HepG2 (cell line): ENCODE data around the gene MICALL2. TPM values are rescaled to one million over a fixed set of nuclear protein-coding genes. Genes with fewer than 3 reads are reported as not detected.

Source experiments
- ADNP ChIP-seq: sonication (generic); formaldehyde crosslinking; IDR thresholded peaks from 2 replicates; pipeline ENCODE4 v1.4.0; 2020; ENCODE audit warnings: missing genetic modification reagents
- BRD4 ChIP-seq: sonication (generic); formaldehyde crosslinking; IDR thresholded peaks from 2 replicates; pipeline ENCODE4 v1.4.0; 2020; ENCODE audit warnings: missing genetic modification reagents
- CEBPG ChIP-seq: IDR thresholded peaks from 2 replicates; pipeline ENCODE4 v1.6.1; 2016
- HNF4A ChIP-seq: sonication (generic); formaldehyde crosslinking; IDR thresholded peaks from 2 replicates; pipeline ENCODE4 v1.4.0; 2020; ENCODE audit warnings: missing genetic modification reagents
- IRF2 ChIP-seq: IDR thresholded peaks from 2 replicates; pipeline ENCODE4 v1.6.1; 2018; ENCODE audit warnings: missing genetic modification reagents, missing compliant biosample characterization
- KLF15 ChIP-seq: sonication (generic); formaldehyde crosslinking; IDR thresholded peaks from 2 replicates; pipeline ENCODE4 v1.8.1; 2023; ENCODE audit warnings: borderline replicate concordance, mild to moderate bottlenecking, inconsistent platforms, missing genetic modification reagents, mixed read lengths
- MAFF ChIP-seq: IDR thresholded peaks from 2 replicates; pipeline ENCODE4 v1.6.1; 2011; ENCODE audit warnings: low read depth, low read length, improper control_type of control experiment
- REXO4 ChIP-seq: sonication (generic); formaldehyde crosslinking; IDR thresholded peaks from 2 replicates; pipeline ENCODE4 v1.8.0; 2022; ENCODE audit warnings: missing genetic modification reagents, mild to moderate bottlenecking, borderline replicate concordance
- THAP11 ChIP-seq: IDR thresholded peaks from 2 replicates; pipeline ENCODE4 v1.6.1; 2016; ENCODE audit warnings: missing biosample characterization, missing genetic modification reagents
- ZFP36 ChIP-seq: fragments of 150-350 bp; IDR thresholded peaks from 2 replicates; pipeline ENCODE4 v1.6.1; 2018; ENCODE audit warnings: borderline replicate concordance, low read length, low read depth; ENCODE audit not compliant: partially characterized antibody
- ZNF232 ChIP-seq: sonication (generic); formaldehyde crosslinking; IDR thresholded peaks from 2 replicates; pipeline ENCODE4 v1.4.0; 2020; ENCODE audit warnings: missing genetic modification reagents, borderline replicate concordance
- ZNF432 ChIP-seq: sonication (generic); formaldehyde crosslinking; IDR thresholded peaks from 2 replicates; pipeline ENCODE4 v1.5.0; 2020; ENCODE audit warnings: missing genetic modification reagents, mild to moderate bottlenecking, borderline replicate concordance
- ZNF564 ChIP-seq: sonication (generic); formaldehyde crosslinking; IDR thresholded peaks from 2 replicates; pipeline ENCODE4 v1.8.1; 2023; ENCODE audit warnings: mild to moderate bottlenecking, missing genetic modification reagents
- ZNF572 ChIP-seq: sonication (generic); formaldehyde crosslinking; IDR thresholded peaks from 2 replicates; pipeline ENCODE4 v1.5.1; 2020; ENCODE audit warnings: mild to moderate bottlenecking, missing genetic modification reagents
- ZNF749 ChIP-seq: sonication (generic); formaldehyde crosslinking; IDR thresholded peaks from 2 replicates; pipeline ENCODE4 v1.8.0; 2022; ENCODE audit warnings: mild to moderate bottlenecking, missing genetic modification reagents, moderate library complexity, borderline replicate concordance
- ZNF772 ChIP-seq: sonication (generic); formaldehyde crosslinking; IDR thresholded peaks from 2 replicates; pipeline ENCODE4 v1.5.0; 2020; ENCODE audit warnings: mild to moderate bottlenecking, missing genetic modification reagents
- ZNF781 ChIP-seq: sonication (generic); formaldehyde crosslinking; IDR thresholded peaks from 2 replicates; pipeline ENCODE4 v1.5.1; 2020; ENCODE audit warnings: borderline replicate concordance, mild to moderate bottlenecking, missing genetic modification reagents; ENCODE audit errors: not compliant biosample characterization
- polyA plus RNA-seq, 8 experiments: library from polyadenylated mRNA; depleted of rRNA in 3 of 8; stranded (reverse) in 7 of 8; unstranded in 1 of 8; fragments of >200 nt; fragmentation: Illumina TruSeq in 4 of 8; extraction: Trizol in 4 of 8; gene quantifications; 2 replicates each; pipeline versions ENCODE4 v1.2.1 to v1.2.3, GENCODE V29; 2011 to 2016; ENCODE audit warnings: low read depth in 4 of 8, missing spikeins in 1 of 8, mixed read lengths in 1 of 8; ENCODE audit not compliant: insufficient read depth in 1 of 8
- total RNA-seq, 5 experiments: library from RNA; depleted of rRNA; stranded (reverse); fragments of >200 nt; fragmentation: Illumina TruSeq; extraction: Trizol; gene quantifications; 2 replicates each; pipeline ENCODE4 v1.2.3, GENCODE V29; 2016; ENCODE audit warnings: low read depth in 1 of 5
- TF ChIP-seq, protein P1 (sequence below): sonication (generic); formaldehyde crosslinking; conservative IDR thresholded peaks from 2 replicates; pipeline ENCODE4 v1.8.0; 2022; ENCODE audit warnings: low read depth, missing genetic modification reagents
- TF ChIP-seq, protein P2 (sequence below): sonication (generic); formaldehyde crosslinking; IDR thresholded peaks from 2 replicates; pipeline ENCODE4 v1.5.0; 2020; ENCODE audit warnings: mild to moderate bottlenecking, missing genetic modification reagents, borderline replicate concordance
- TF ChIP-seq, protein P3 (sequence below): sonication (generic); formaldehyde crosslinking; IDR thresholded peaks from 2 replicates; pipeline ENCODE4 v1.8.0; 2022; ENCODE audit warnings: mild to moderate bottlenecking, missing genetic modification reagents; ENCODE audit not compliant: insufficient replicate concordance

The MICALL2 gene
- total and polyA plus RNA-seq, 2 of the 13 experiments (the other 11 are each of a cell fraction or from before 2014, with no cell fraction given) = 5.8 to 12.4 TPM

DNA sequence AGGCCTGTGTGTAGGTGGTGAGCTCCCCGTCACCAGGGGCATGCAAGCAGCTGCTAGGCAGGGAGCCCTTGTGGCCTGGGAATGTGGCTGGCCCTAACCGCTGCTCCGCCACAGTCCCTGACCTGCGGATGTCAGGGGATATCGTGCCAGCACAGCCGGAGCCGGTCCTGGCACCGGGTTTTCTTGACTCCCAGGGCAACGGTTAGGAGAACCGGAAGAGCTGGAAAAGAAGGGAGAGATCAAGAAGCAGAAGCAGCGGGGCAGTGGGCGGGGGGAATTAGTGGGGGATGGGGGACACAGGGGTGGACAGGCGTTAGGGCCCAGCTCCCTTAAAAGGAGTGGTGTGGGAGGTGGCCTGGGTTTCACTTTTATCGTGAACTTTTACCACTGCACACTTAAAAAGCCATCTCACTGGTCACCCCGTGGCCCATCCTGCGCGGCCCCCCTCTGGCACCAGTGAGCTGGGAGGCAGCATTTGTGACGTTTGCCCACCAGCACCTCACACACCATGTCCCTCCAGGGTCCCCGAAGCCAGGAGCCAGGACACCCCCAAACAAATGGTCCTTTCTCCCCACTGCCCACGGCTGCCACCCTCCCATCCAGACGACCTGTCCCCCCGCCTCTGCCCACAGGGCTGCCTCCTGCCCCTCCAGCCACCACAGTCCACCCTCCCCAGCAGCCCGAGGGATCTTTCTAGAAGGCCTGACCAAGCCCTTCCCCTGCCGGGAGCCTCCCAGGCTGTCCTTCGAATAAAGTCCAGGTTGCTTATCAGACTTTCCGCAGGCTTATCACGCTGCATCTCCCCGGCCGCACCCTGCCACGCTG lies 1.8 kb upstream of the MICALL2 start (continued):
- TF ChIP-seq, protein P1, sequence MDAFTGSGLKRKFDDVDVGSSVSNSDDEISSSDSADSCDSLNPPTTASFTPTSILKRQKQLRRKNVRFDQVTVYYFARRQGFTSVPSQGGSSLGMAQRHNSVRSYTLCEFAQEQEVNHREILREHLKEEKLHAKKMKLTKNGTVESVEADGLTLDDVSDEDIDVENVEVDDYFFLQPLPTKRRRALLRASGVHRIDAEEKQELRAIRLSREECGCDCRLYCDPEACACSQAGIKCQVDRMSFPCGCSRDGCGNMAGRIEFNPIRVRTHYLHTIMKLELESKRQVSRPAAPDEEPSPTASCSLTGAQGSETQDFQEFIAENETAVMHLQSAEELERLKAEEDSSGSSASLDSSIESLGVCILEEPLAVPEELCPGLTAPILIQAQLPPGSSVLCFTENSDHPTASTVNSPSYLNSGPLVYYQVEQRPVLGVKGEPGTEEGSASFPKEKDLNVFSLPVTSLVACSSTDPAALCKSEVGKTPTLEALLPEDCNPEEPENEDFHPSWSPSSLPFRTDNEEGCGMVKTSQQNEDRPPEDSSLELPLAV (CRISPR knock-in tag) = no peak
- TF ChIP-seq ZNF432 (CRISPR knock-in tag) (no peak), THAP11 (CRISPR knock-in tag) (0 out of 2 replicates have a peak, but pooled peaks have one; percentile 4), ZNF564 (CRISPR knock-in tag) (0 out of 2 replicates have a peak, but pooled peaks have one; percentile 25), MAFF (no peak), HNF4A (CRISPR knock-in tag) (peak; percentile 46; the same call in 1 of the 2 replicates), CEBPG (no peak), REXO4 (CRISPR knock-in tag) (no peak), ZNF572 (CRISPR knock-in tag) (no peak), ZNF749 (CRISPR knock-in tag) (no peak), BRD4 (CRISPR knock-in tag) (peak; percentile 60; the same call in 1 of the 2 replicates), KLF15 (CRISPR knock-in tag) (no peak), ZNF772 (CRISPR knock-in tag) (peak; percentile 88; the same call in 1 of the 2 replicates), ZNF781 (CRISPR knock-in tag) (no peak), ADNP (CRISPR knock-in tag) (peak; percentile 100), ZNF232 (no peak), IRF2 (CRISPR knock-in tag) (0 out of 2 replicates have a peak, but pooled peaks have one; percentile 49), ZFP36 (peak; percentile 93)
- TF ChIP-seq, protein P2, sequence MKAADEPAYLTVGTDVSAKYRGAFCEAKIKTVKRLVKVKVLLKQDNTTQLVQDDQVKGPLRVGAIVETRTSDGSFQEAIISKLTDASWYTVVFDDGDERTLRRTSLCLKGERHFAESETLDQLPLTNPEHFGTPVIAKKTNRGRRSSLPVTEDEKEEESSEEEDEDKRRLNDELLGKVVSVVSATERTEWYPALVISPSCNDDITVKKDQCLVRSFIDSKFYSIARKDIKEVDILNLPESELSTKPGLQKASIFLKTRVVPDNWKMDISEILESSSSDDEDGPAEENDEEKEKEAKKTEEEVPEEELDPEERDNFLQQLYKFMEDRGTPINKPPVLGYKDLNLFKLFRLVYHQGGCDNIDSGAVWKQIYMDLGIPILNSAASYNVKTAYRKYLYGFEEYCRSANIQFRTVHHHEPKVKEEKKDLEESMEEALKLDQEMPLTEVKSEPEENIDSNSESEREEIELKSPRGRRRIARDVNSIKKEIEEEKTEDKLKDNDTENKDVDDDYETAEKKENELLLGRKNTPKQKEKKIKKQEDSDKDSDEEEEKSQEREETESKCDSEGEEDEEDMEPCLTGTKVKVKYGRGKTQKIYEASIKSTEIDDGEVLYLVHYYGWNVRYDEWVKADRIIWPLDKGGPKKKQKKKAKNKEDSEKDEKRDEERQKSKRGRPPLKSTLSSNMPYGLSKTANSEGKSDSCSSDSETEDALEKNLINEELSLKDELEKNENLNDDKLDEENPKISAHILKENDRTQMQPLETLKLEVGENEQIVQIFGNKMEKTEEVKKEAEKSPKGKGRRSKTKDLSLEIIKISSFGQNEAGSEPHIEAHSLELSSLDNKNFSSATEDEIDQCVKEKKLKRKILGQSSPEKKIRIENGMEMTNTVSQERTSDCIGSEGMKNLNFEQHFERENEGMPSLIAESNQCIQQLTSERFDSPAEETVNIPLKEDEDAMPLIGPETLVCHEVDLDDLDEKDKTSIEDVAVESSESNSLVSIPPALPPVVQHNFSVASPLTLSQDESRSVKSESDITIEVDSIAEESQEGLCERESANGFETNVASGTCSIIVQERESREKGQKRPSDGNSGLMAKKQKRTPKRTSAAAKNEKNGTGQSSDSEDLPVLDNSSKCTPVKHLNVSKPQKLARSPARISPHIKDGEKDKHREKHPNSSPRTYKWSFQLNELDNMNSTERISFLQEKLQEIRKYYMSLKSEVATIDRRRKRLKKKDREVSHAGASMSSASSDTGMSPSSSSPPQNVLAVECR (CRISPR knock-in tag) = no peak
- TF ChIP-seq, protein P3, sequence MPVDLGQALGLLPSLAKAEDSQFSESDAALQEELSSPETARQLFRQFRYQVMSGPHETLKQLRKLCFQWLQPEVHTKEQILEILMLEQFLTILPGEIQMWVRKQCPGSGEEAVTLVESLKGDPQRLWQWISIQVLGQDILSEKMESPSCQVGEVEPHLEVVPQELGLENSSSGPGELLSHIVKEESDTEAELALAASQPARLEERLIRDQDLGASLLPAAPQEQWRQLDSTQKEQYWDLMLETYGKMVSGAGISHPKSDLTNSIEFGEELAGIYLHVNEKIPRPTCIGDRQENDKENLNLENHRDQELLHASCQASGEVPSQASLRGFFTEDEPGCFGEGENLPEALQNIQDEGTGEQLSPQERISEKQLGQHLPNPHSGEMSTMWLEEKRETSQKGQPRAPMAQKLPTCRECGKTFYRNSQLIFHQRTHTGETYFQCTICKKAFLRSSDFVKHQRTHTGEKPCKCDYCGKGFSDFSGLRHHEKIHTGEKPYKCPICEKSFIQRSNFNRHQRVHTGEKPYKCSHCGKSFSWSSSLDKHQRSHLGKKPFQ (CRISPR knock-in tag) = peak; percentile 12
